ENCODE measurements around the gene PDE8A.
"Not testable (repeated sequence)": the region's sequence is repeated elsewhere in the genome, so short reads cannot be mapped to it uniquely, and the experiment has no call there.

Gene PDE8A

GRCh38 chr15:85172846-85173490 lies 191.3 kb downstream of the PDE8A start:
- no peak for DNase-seq (ENCODE audit: low spot score)

GRCh38 chr15:85173630-85174029 lies 192.0 kb downstream of the PDE8A start:
- DNase-seq (ENCODE audit: low spot score), result not testable (repeated sequence)

GRCh38 chr15:85174521-85174920 lies 192.9 kb downstream of the PDE8A start:
- DNase-seq (ENCODE audit: low spot score), result no peak

- DNase-seq (ENCODE audit: low spot score), result not testable (repeated sequence)
These were observed 195.4 kb downstream of the PDE8A start for GRCh38 chr15:85177042-85177515.

GRCh38 chr15:85178308-85178707 lies 196.7 kb downstream of the PDE8A start:
- no peak for DNase-seq (ENCODE audit: low spot score)

- DNase-seq (ENCODE audit: low spot score), result no peak
These were observed 198.0 kb downstream of the PDE8A start for GRCh38 chr15:85179700-85180099.

- not testable (repeated sequence) for DNase-seq (ENCODE audit: low spot score)
These were observed 203.7 kb downstream of the PDE8A start for GRCh38 chr15:85185350-85185749.

GRCh38 chr15:85188171-85188577 lies 206.5 kb downstream of the PDE8A start:
- DNase-seq (ENCODE audit: low spot score), result not testable (repeated sequence)
